PFSK-1 (cell line): ENCODE measurements around the gene IGFBP6.

Source experiments
- FOXP2 ChIP-seq: optimal IDR thresholded peaks from 2 replicates; pipeline ENCODE3; 2011; ENCODE audit warnings: borderline replicate concordance, control low read depth, inconsistent platforms; ENCODE audit not compliant: insufficient read depth; ENCODE audit errors: extremely low read length, extremely low read depth
- POLR2AphosphoS5 ChIP-seq: IDR thresholded peaks from 2 replicates; pipeline ENCODE4 v1.6.1; 2012; ENCODE audit warnings: low read depth, mild to moderate bottlenecking, control low read depth, low read length, moderate library complexity
- SIN3A ChIP-seq: IDR thresholded peaks from 2 replicates; pipeline ENCODE4 v1.6.1; 2012; ENCODE audit warnings: mild to moderate bottlenecking, low read length, moderate library complexity, borderline replicate concordance; ENCODE audit not compliant: insufficient read depth
- TAF1 ChIP-seq: IDR thresholded peaks from 2 replicates; pipeline ENCODE4 v1.6.1; 2012; ENCODE audit warnings: low read length, control low read depth, borderline replicate concordance; ENCODE audit not compliant: insufficient read depth
- TF ChIP-seq, protein P1 (sequence below), 2 experiments: IDR thresholded peaks; 2 replicates each; pipeline versions ENCODE4 v1.6.1 to v1.8.0; 2011 to 2012; ENCODE audit warnings: low read depth in 2 of 2, low read length in 2 of 2, control low read depth in 1 of 2, inconsistent platforms in 1 of 2, mild to moderate bottlenecking in 1 of 2, moderate library complexity in 1 of 2; ENCODE audit not compliant: insufficient read depth in 1 of 2

The IGFBP6 gene

DNA sequence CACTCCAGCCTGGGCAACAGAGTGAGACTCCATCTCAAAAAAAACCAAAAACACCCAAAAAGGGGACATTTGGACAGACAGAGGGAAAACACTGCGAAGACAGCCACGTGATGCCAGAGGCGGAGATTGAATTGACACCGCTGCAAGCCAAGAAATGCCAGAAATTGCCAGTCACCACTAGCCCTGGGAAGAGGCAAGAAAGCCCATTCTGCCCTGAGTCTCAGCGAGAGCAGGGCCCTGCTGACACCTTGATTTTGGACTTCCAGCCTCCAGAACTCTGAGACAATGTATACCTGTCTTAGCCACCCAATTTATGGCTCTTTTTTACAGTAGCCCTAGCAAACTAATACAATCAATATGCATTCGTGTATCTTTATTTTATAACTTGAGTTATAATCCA lies 7.4 kb upstream of the IGFBP6 start:
- TF ChIP-seq SIN3A (no peak), TAF1 (no peak), FOXP2 (no peak), POLR2AphosphoS5 (no peak)
- TF ChIP-seq, protein P1, sequence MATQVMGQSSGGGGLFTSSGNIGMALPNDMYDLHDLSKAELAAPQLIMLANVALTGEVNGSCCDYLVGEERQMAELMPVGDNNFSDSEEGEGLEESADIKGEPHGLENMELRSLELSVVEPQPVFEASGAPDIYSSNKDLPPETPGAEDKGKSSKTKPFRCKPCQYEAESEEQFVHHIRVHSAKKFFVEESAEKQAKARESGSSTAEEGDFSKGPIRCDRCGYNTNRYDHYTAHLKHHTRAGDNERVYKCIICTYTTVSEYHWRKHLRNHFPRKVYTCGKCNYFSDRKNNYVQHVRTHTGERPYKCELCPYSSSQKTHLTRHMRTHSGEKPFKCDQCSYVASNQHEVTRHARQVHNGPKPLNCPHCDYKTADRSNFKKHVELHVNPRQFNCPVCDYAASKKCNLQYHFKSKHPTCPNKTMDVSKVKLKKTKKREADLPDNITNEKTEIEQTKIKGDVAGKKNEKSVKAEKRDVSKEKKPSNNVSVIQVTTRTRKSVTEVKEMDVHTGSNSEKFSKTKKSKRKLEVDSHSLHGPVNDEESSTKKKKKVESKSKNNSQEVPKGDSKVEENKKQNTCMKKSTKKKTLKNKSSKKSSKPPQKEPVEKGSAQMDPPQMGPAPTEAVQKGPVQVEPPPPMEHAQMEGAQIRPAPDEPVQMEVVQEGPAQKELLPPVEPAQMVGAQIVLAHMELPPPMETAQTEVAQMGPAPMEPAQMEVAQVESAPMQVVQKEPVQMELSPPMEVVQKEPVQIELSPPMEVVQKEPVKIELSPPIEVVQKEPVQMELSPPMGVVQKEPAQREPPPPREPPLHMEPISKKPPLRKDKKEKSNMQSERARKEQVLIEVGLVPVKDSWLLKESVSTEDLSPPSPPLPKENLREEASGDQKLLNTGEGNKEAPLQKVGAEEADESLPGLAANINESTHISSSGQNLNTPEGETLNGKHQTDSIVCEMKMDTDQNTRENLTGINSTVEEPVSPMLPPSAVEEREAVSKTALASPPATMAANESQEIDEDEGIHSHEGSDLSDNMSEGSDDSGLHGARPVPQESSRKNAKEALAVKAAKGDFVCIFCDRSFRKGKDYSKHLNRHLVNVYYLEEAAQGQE (IDR thresholded peaks at IDR 0.05; ENCODE audit: insufficient read depth in 1 of 2, low read depth in 2 of 2, low read length in 2 of 2) = no peak

GRCh38 chr12:53090554-53090953 lies 6.9 kb upstream of the IGFBP6 start:
- TF ChIP-seq SIN3A (no peak), TAF1 (no peak), POLR2AphosphoS5 (no peak), FOXP2 (no peak)
- TF ChIP-seq, protein P1 (IDR thresholded peaks at IDR 0.05; ENCODE audit: insufficient read depth in 1 of 2, low read depth in 2 of 2, low read length in 2 of 2) = no peak

DNA sequence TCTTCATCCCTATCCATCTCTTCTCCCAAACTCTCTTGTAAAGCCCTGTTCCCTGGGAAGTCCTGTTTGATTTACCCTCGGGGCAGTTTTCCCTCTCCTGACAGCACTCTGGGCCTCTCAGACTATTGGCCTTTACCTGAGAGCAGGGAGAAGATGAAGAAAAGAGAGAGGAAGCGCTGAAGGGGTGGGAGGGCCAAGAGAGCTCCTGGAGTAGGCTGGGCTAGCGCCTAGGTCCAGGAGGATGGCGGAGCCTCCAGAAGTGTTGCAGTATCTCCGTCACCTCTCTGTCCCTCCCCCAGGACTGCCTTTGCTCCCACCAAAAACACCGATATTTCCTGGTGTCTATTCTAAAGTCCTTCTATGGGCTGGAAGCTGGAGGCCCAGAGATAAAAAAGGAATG lies 5.7 kb upstream of the IGFBP6 start:
- TF ChIP-seq TAF1 (no peak), POLR2AphosphoS5 (no peak), FOXP2 (no peak), SIN3A (no peak)
- TF ChIP-seq, protein P1 (IDR thresholded peaks at IDR 0.05; ENCODE audit: insufficient read depth in 1 of 2, low read depth in 2 of 2, low read length in 2 of 2) = no peak

DNA sequence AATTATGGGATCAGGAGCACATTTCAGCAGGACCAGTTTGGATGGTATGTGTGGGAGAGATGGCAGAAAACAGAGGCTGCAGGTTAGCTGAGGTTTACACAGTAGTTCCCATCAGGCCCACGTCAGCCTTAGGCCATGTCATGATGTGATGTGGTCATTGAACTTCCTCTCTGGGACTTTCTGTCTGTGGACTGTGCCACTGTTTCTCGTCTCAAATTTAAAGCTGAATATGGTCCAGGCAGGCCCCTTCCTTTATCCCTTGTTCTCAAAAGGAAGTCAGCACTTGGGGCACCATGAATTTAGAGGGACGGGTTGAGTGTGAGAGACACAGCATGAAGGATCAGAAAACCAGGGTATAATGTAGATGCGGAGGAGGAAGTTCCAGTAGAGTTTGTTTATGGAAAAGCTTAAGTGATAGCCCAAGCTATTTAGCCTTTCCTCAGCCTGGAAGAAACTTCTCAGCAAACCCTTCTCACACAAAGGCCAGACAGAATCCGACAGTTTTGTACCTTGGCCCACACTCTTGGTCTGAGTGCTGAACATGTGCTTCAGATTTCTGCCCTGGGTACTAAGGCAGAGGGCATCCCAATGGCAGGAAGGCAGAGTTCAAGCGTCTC lies 3.6 kb upstream of the IGFBP6 start:
- TF ChIP-seq TAF1 = no peak

DNA sequence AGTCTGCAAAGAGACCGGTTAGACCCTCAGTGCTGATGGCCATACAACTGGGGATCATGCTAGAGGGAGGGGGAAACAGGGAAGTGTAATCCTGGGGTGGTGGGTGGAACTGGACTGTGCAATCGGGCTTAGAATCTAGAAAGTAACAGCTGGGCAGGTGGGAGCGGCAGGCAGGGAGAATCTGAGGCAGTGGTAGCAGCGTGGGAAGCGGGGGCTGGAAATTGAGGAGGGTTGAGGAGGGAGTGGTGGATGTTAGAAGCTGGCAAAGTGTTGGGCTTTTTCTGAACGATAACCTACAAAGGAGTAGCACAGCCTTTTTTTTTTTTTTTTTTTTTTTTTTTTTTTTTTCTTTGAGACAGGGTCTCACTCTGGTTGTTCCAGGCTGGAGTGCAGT lies 3.1 kb upstream of the IGFBP6 start:
- TF ChIP-seq TAF1 (no peak), POLR2AphosphoS5 (no peak), SIN3A (no peak), FOXP2 (no peak)
- TF ChIP-seq, protein P1 (IDR thresholded peaks at IDR 0.05; ENCODE audit: insufficient read depth in 1 of 2, low read depth in 2 of 2, low read length in 2 of 2) = no peak
